GM21447 (cell line): ENCODE measurements around the gene ISG20L2.

ENCODE experiments used
- ATAC-seq: cut with Tn5 transposase; IDR thresholded peaks from one replicate; pipeline ENCODE4 v1.9.1; 2021; ENCODE audit not compliant: unreplicated experiment

ISG20L2 gene

GRCh38 chr1:156742017-156742416 lies 13.5 kb upstream of the ISG20L2 start:
- ATAC-seq = no peak

GRCh38 chr1:156741481-156741983 lies 13.0 kb upstream of the ISG20L2 start:
- no peak for ATAC-seq

GRCh38 chr1:156740741-156741480 lies 12.3 kb upstream of the ISG20L2 start, which contains the start of gene MRPL24:
TSS of gene MRPL24 (minus strand) at chr1:156741088. CDS start at chr1:156738704, 2,384 bp downstream.
- peak; percentile 82 for ATAC-seq

- no peak for ATAC-seq
Observed at GRCh38 chr1:156740237-156740740, 11.7 kb upstream of the ISG20L2 start.

GRCh38 chr1:156738916-156739315 lies 10.3 kb upstream of the ISG20L2 start:
- no peak for ATAC-seq

GRCh38 chr1:156738407-156738806 lies 9.8 kb upstream of the ISG20L2 start:
- ATAC-seq = no peak

GRCh38 chr1:156733989-156734584 lies 5.5 kb upstream of the ISG20L2 start:
- no peak for ATAC-seq

GRCh38 chr1:156727926-156728598 lies 504 bp downstream of the ISG20L2 start, which contains the start of gene METTL25B:
TSS of gene METTL25B (plus strand) at chr1:156728469. CDS start at chr1:156729105, 636 bp downstream.
- ATAC-seq = peak; percentile 51

- ATAC-seq = no peak
Observed at GRCh38 chr1:156727492-156727891, 1.1 kb downstream of the ISG20L2 start.

GRCh38 chr1:156726549-156727226 lies 1.9 kb downstream of the ISG20L2 start:
- no peak for ATAC-seq

- peak; percentile 35 for ATAC-seq
Observed at GRCh38 chr1:156725683-156726280, 2.8 kb downstream of the ISG20L2 start.

- ATAC-seq = no peak
Observed at GRCh38 chr1:156721535-156721934, 7.0 kb downstream of the ISG20L2 start.

GRCh38 chr1:156721131-156721530 lies 7.4 kb downstream of the ISG20L2 start:
- no peak for ATAC-seq

GRCh38 chr1:156717351-156717750 lies 11.2 kb downstream of the ISG20L2 start:
- ATAC-seq = no peak

- ATAC-seq = no peak
Observed at GRCh38 chr1:156714830-156715229, 13.7 kb downstream of the ISG20L2 start.

- ATAC-seq = no peak
Observed at GRCh38 chr1:156712626-156713025, 15.9 kb downstream of the ISG20L2 start.

GRCh38 chr1:156711011-156711817 lies 17.4 kb downstream of the ISG20L2 start:
- ATAC-seq = no peak

- no peak for ATAC-seq
Observed at GRCh38 chr1:156709757-156710489, 18.6 kb downstream of the ISG20L2 start.

- ATAC-seq = no peak
Observed at GRCh38 chr1:156709031-156709430, 19.5 kb downstream of the ISG20L2 start.
